Fibroblast of skin of right quadriceps (primary cell): Measurements from ENCODE around the gene AMD1.
A peak's percentile ranks its signal among the peaks of the same experiment; 100 is the strongest.
"Not testable (repeated sequence)": the region's sequence is repeated elsewhere in the genome, so short reads cannot be mapped to it uniquely, and the experiment has no call there.

Experiments
- DNase-seq: peaks from one replicate; pipeline ENCODE4 v3.0.0-alpha.2; 2013

The AMD1 gene

GRCh38 chr6:110873981-110874879 lies at the start of gene AMD1:
TSS of gene AMD1 (plus strand) at chr6:110874785. CDS start at chr6:110875106, 321 bp downstream.
- DNase-seq: peak; percentile 98

- DNase-seq: no peak
Measured at GRCh38 chr6:110826236-110827129, 48.1 kb upstream of the AMD1 start.

GRCh38 chr6:110828396-110828795 lies 46.2 kb upstream of the AMD1 start:
- DNase-seq: peak; percentile 11

GRCh38 chr6:110831405-110831804 lies 43.2 kb upstream of the AMD1 start:
- DNase-seq: no peak

GRCh38 chr6:110833831-110834230 lies 40.8 kb upstream of the AMD1 start:
- DNase-seq: no peak

- DNase-seq: not testable (repeated sequence)
Measured at GRCh38 chr6:110835751-110836150, 38.8 kb upstream of the AMD1 start.

- no peak for DNase-seq
Measured at GRCh38 chr6:110841266-110841665, 33.3 kb upstream of the AMD1 start.

- no peak for DNase-seq
Measured at GRCh38 chr6:110849781-110850180, 24.8 kb upstream of the AMD1 start.

GRCh38 chr6:110852773-110853172 lies 21.8 kb upstream of the AMD1 start:
- no peak for DNase-seq

GRCh38 chr6:110853754-110854477 lies 20.7 kb upstream of the AMD1 start:
- no peak for DNase-seq

GRCh38 chr6:110856296-110856695 lies 18.3 kb upstream of the AMD1 start:
- no peak for DNase-seq

- DNase-seq: no peak
Measured at GRCh38 chr6:110858016-110858415, 16.6 kb upstream of the AMD1 start.

- no peak for DNase-seq
Measured at GRCh38 chr6:110858562-110859214, 15.9 kb upstream of the AMD1 start.

- DNase-seq: no peak
Measured at GRCh38 chr6:110859335-110859792, 15.2 kb upstream of the AMD1 start.

GRCh38 chr6:110864824-110865223 lies 9.8 kb upstream of the AMD1 start:
- no peak for DNase-seq

- peak; percentile 14 for DNase-seq
Measured at GRCh38 chr6:110874880-110875547, 429 bp downstream of the AMD1 start.

GRCh38 chr6:110875548-110876169 lies 1.1 kb downstream of the AMD1 start:
- peak; percentile 18 for DNase-seq

GRCh38 chr6:110876170-110876773 lies 1.7 kb downstream of the AMD1 start:
- peak; percentile 86 for DNase-seq

- no peak for DNase-seq
Measured at GRCh38 chr6:110876806-110877564, 2.4 kb downstream of the AMD1 start.

GRCh38 chr6:110877569-110877968 lies 3.0 kb downstream of the AMD1 start:
- no peak for DNase-seq
